HepG2 (cell line): ENCODE measurements around the gene KIAA0232. TPM values are rescaled to one million over a fixed set of nuclear protein-coding genes. Genes with fewer than 3 reads are reported as not detected.

ENCODE experiments used
- ARID5B ChIP-seq: IDR thresholded peaks from 2 replicates; pipeline ENCODE4 v1.4.0; 2020; ENCODE audit warnings: mild to moderate bottlenecking, missing genetic modification reagents
- CHD4 ChIP-seq: fragments of 200-600 bp; sonication (generic); IDR thresholded peaks from 2 replicates; pipeline ENCODE4 v1.7.0; 2017; ENCODE audit warnings: mild to moderate bottlenecking, low read length, borderline replicate concordance
- FOXK1 ChIP-seq: sonication (generic); formaldehyde crosslinking; IDR thresholded peaks from 2 replicates; pipeline ENCODE4 v1.4.0; 2020; ENCODE audit warnings: low read depth, missing genetic modification reagents, borderline replicate concordance
- IKZF4 ChIP-seq: sonication (generic); formaldehyde crosslinking; IDR thresholded peaks from 2 replicates; pipeline ENCODE4 v1.5.1; 2020; ENCODE audit warnings: borderline replicate concordance, mild to moderate bottlenecking, low read depth, missing genetic modification reagents; ENCODE audit errors: not compliant biosample characterization
- ISX ChIP-seq: sonication (generic); formaldehyde crosslinking; conservative IDR thresholded peaks from 2 replicates; pipeline ENCODE4 v1.5.0; 2020; ENCODE audit warnings: missing genetic modification reagents
- MEF2D ChIP-seq: sonication (generic); formaldehyde crosslinking; IDR thresholded peaks from 2 replicates; pipeline ENCODE4 v1.5.1; 2020; ENCODE audit warnings: mild to moderate bottlenecking, missing genetic modification reagents
- PBX3 ChIP-seq: sonication (generic); formaldehyde crosslinking; IDR thresholded peaks from 2 replicates; pipeline ENCODE4 v1.8.1; 2023; ENCODE audit warnings: missing genetic modification reagents, inconsistent platforms, borderline replicate concordance
- PHB2 ChIP-seq: fragments of 450-650 bp; IDR thresholded peaks from 2 replicates; pipeline ENCODE4 v1.6.1; 2018; ENCODE audit not compliant: partially characterized antibody
- SMARCC2 ChIP-seq: fragments of 450-650 bp; IDR thresholded peaks from 2 replicates; pipeline ENCODE4 v1.6.1; 2017; ENCODE audit warnings: antibody characterized with exemption, mild to moderate bottlenecking
- SMC3 ChIP-seq: IDR thresholded peaks from 2 replicates; pipeline ENCODE4 v1.6.1; 2011; ENCODE audit warnings: low read length, improper control_type of control experiment
- TIGD3 ChIP-seq: sonication (generic); formaldehyde crosslinking; IDR thresholded peaks from 2 replicates; pipeline ENCODE4 v1.5.1; 2020; ENCODE audit warnings: mild to moderate bottlenecking, missing genetic modification reagents, borderline replicate concordance
- ZEB1 ChIP-seq: IDR thresholded peaks from 2 replicates; pipeline ENCODE4 v1.6.1; 2012; ENCODE audit warnings: mild to moderate bottlenecking, low read depth, inconsistent platforms; ENCODE audit not compliant: insufficient replicate concordance
- ZNF143 ChIP-seq: sonication (generic); formaldehyde crosslinking; IDR thresholded peaks from 2 replicates; pipeline ENCODE4 v1.4.0; 2020; ENCODE audit warnings: missing genetic modification reagents
- ZNF3 ChIP-seq: IDR thresholded peaks from 2 replicates; pipeline ENCODE4 v1.7.0; 2017; ENCODE audit warnings: inconsistent platforms
- ZNF770 ChIP-seq: sonication (generic); formaldehyde crosslinking; IDR thresholded peaks from 2 replicates; pipeline ENCODE4 v1.5.0; 2020; ENCODE audit warnings: mild to moderate bottlenecking, missing genetic modification reagents
- ZSCAN25 ChIP-seq: sonication (generic); formaldehyde crosslinking; IDR thresholded peaks from 2 replicates; pipeline ENCODE4 v1.8.0; 2022; ENCODE audit warnings: mild to moderate bottlenecking, missing genetic modification reagents
- polyA plus RNA-seq, 8 experiments: library from polyadenylated mRNA; depleted of rRNA in 3 of 8; stranded (reverse) in 7 of 8; unstranded in 1 of 8; fragments of >200 nt; fragmentation: Illumina TruSeq in 4 of 8; extraction: Trizol in 4 of 8; gene quantifications; 2 replicates each; pipeline versions ENCODE4 v1.2.1 to v1.2.3, GENCODE V29; 2011 to 2016; ENCODE audit warnings: low read depth in 4 of 8, missing spikeins in 1 of 8, mixed read lengths in 1 of 8; ENCODE audit not compliant: insufficient read depth in 1 of 8
- total RNA-seq, 5 experiments: library from RNA; depleted of rRNA; stranded (reverse); fragments of >200 nt; fragmentation: Illumina TruSeq; extraction: Trizol; gene quantifications; 2 replicates each; pipeline ENCODE4 v1.2.3, GENCODE V29; 2016; ENCODE audit warnings: low read depth in 1 of 5

KIAA0232 gene
- total and polyA plus RNA-seq, 2 of the 13 experiments (the other 11 are each of a cell fraction or from before 2014, with no cell fraction given) = 7.8 to 17.1 TPM

GRCh38 chr4:6733358-6734164 is 49.0 kb upstream of the KIAA0232 start (continued):
- TF ChIP-seq TIGD3 (CRISPR knock-in tag) (no peak), MEF2D (peak; percentile 68; the same call in 1 of the 2 replicates), IKZF4 (peak; percentile 23), FOXK1 (CRISPR knock-in tag) (peak; percentile 79), ZNF3 (CRISPR knock-in tag) (no peak), CHD4 (no peak), ARID5B (peak; percentile 93), PBX3 (CRISPR knock-in tag) (no peak), SMARCC2 (no peak), PHB2 (no peak), ZNF143 (CRISPR knock-in tag) (no peak; the same call in 1 of the 2 replicates), ZNF770 (no peak), ZSCAN25 (CRISPR knock-in tag) (peak; percentile 72; the same call in 1 of the 2 replicates), ZEB1 (no peak), ISX (no peak), SMC3 (no peak)
